GM06990 (cell line): ENCODE data around the gene CPT2.

Experiments
- DNase-seq: peaks from one replicate; pipeline ENCODE4 v3.0.0-alpha.2; 2011; ENCODE audit not compliant: insufficient read length; ENCODE audit errors: extremely low read depth
- H3K27me3 ChIP-seq: replicated peaks from 2 replicates; pipeline ENCODE4 v1.6.0; 2011; ENCODE audit warnings: low read length; ENCODE audit not compliant: control insufficient read depth, insufficient read depth
- H3K36me3 ChIP-seq: 2 replicates; pipeline ENCODE4 v1.5.1; 2011; ENCODE audit warnings: low read length; ENCODE audit not compliant: control insufficient read depth, insufficient read depth
- H3K4me3 ChIP-seq: replicated peaks from 2 replicates; pipeline ENCODE4 v1.5.1; 2011; ENCODE audit warnings: low read depth, mild to moderate bottlenecking, control low read depth, low read length
- CTCF ChIP-seq: IDR thresholded peaks from 2 replicates; pipeline ENCODE4 v1.5.1; 2011; ENCODE audit warnings: low read length, control low read depth, mild to moderate bottlenecking, inconsistent platforms; ENCODE audit not compliant: insufficient read depth, poor library complexity, severe bottlenecking

Gene CPT2

GRCh38 chr1:53196485-53197290 is at the start of gene CPT2:
CPT2 (plus strand) TSS chr1:53196824; CDS start chr1:53196944, 120 bp downstream.
- H3K4me3 ChIP-seq: peak within 1 kb of the TSS; percentile 86
- peak; percentile 91 for DNase-seq
- no peaks in the 10 kb centered on the region for H3K36me3 ChIP-seq
- H3K27me3 ChIP-seq: no peaks in the 10 kb centered on the region
- no peak for TF ChIP-seq CTCF

GRCh38 chr1:53147174-53147573 is 49.5 kb upstream of the CPT2 start:
- Histone ChIP-seq H3K27me3 (no peaks in the 10 kb centered on the region; the same call in 1 of the 2 replicates), H3K36me3 (no peaks in the 10 kb centered on the region), H3K4me3 (no peak overlapping the region)
- TF ChIP-seq CTCF: no peak
- no peak for DNase-seq

- DNase-seq: no peak
- no peaks in the 10 kb centered on the region; the same call in 1 of the 2 replicates for H3K27me3 ChIP-seq
- H3K4me3 ChIP-seq: no peak overlapping the region
- no peaks in the 10 kb centered on the region for H3K36me3 ChIP-seq
- TF ChIP-seq CTCF: no peak
Measured at GRCh38 chr1:53148123-53148522, 48.5 kb upstream of the CPT2 start.

- no peak for DNase-seq
- no peak overlapping the region for H3K4me3 ChIP-seq
- TF ChIP-seq CTCF: no peak
- no peaks in the 10 kb centered on the region for H3K36me3 ChIP-seq
- no peaks in the 10 kb centered on the region; the same call in 1 of the 2 replicates for H3K27me3 ChIP-seq
Measured at GRCh38 chr1:53153752-53154151, 42.9 kb upstream of the CPT2 start.

GRCh38 chr1:53154859-53155438 is 41.7 kb upstream of the CPT2 start:
- Histone ChIP-seq H3K36me3 (no peaks in the 10 kb centered on the region), H3K4me3 (no peak overlapping the region), H3K27me3 (no peaks in the 10 kb centered on the region; the same call in 1 of the 2 replicates)
- no peak for TF ChIP-seq CTCF
- no peak for DNase-seq
